GM12865 (cell line): ENCODE measurements around the gene ATOSB.

ENCODE experiments used
- DNase-seq: peaks from one replicate; pipeline ENCODE4 v3.0.0; 2010; ENCODE audit warnings: low read depth
- H3K4me3 ChIP-seq: 2 replicates; pipeline ENCODE4 v1.5.1; 2011; ENCODE audit warnings: mild to moderate bottlenecking, low read depth, low read length, control low read depth
- TF ChIP-seq, protein P1 (sequence below): IDR thresholded peaks from 2 replicates; pipeline ENCODE4 v1.5.1; 2011; ENCODE audit warnings: low read length, control low read depth, low read depth, inconsistent platforms; ENCODE audit not compliant: insufficient read depth; ENCODE audit errors: missing control alignments

Gene ATOSB, protein sequence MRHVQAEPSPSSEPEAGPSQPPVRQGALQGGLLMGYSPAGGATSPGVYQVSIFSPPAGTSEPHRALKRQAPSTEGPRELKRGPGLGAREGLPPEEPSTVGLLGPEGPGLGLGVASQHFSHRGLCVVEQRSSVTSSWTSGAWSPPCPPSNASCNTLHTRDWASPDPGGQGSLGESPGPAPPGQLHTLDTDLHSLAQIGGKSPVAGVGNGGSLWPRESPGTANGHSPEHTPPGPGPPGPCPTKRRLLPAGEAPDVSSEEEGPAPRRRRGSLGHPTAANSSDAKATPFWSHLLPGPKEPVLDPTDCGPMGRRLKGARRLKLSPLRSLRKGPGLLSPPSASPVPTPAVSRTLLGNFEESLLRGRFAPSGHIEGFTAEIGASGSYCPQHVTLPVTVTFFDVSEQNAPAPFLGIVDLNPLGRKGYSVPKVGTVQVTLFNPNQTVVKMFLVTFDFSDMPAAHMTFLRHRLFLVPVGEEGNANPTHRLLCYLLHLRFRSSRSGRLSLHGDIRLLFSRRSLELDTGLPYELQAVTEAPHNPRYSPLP

DNA sequence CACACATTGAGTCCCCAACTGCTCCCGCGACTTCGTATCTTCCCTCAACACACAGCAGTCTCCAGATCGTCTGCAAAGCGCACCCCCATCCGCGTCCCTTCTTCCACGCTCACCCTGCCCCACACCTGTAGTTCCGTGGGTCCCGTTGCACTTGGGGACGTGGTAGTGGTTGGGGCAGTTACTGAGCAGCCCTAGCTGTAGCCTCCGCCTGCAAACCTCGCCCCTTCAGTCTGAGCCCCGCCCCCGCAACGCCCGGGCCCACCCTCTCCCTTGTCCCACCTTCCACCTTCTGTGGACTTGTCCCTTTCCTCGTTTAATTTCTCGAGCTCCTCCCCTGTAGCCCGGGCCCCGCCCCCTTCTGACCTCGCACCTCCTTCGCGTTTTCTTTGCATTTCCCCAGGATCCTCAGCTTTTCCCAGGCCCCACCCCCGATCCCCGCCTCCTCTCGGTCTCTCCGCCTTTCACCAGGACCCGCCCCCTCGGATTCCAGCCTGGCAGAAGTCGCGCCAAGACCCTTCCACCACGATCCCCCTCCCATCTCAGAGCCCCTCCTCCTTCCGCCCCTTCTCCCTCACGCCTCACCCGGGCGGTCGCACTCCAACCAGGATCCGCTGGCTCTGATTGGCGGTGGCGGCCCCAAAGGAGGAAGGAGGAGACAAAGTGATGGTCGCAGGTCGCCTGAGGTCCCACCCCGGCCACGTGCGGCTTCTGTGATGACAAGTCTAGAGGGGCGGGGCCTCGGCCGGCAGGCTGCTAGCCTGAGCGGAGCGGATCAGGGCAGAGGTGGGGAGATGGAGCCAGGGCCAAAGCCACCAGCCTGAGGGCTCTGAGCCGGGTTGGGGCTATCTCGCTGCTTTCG, at the start of gene ATOSB:
ATOSB (minus strand) TSS at position 183 of the 859 bp plus-strand sequence. CDS start 7,588 bp downstream, outside the sequence.
- H3K4me3 ChIP-seq: peak within 1 kb of the TSS; percentile 79
- DNase-seq: peak; percentile 98
- TF ChIP-seq, protein P1, sequence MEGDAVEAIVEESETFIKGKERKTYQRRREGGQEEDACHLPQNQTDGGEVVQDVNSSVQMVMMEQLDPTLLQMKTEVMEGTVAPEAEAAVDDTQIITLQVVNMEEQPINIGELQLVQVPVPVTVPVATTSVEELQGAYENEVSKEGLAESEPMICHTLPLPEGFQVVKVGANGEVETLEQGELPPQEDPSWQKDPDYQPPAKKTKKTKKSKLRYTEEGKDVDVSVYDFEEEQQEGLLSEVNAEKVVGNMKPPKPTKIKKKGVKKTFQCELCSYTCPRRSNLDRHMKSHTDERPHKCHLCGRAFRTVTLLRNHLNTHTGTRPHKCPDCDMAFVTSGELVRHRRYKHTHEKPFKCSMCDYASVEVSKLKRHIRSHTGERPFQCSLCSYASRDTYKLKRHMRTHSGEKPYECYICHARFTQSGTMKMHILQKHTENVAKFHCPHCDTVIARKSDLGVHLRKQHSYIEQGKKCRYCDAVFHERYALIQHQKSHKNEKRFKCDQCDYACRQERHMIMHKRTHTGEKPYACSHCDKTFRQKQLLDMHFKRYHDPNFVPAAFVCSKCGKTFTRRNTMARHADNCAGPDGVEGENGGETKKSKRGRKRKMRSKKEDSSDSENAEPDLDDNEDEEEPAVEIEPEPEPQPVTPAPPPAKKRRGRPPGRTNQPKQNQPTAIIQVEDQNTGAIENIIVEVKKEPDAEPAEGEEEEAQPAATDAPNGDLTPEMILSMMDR: no peak

DNA sequence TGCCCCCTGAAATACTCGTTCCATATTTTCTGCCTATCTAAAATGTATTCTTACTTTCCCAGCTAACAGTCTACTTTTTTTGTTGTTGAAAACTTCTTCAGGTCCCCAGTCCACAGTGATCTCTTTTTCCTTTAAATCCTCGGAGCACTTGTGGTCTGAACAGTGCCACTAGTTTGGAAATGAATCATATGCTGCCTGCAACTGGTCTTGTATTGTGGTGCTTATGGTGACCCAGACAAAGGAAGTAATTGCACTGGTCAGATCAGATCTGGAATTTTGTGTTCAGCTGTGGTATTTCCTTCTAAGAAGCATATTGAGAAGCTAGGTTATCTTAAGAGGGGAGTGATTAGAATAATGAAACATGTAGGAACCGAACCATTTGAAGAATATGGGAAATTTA, 49.0 kb upstream of the ATOSB start:
- peak; percentile 18 for DNase-seq
- TF ChIP-seq, protein P1: no peak
- H3K4me3 ChIP-seq: no peak overlapping the region

DNA sequence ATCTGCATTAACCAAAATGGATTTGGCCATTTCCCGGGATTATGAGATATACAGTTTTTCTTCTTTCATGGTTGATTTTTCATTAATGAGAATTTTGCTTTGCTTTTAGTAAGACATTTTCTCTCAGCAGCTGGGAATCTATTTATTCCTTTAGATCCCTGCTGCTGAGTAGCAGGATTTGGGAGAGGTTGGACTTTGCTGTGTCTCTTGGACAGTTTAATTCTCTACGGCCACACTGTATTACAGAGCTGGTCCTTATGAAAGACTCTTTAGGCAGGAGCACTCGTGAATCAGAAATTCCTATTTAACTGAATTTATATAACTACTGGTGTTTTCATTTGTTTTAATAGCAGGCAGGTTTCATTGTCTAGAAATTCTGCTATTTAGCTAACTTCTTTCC, 47.8 kb upstream of the ATOSB start:
- H3K4me3 ChIP-seq: no peak overlapping the region
- TF ChIP-seq, protein P1: no peak
- no peak for DNase-seq

DNA sequence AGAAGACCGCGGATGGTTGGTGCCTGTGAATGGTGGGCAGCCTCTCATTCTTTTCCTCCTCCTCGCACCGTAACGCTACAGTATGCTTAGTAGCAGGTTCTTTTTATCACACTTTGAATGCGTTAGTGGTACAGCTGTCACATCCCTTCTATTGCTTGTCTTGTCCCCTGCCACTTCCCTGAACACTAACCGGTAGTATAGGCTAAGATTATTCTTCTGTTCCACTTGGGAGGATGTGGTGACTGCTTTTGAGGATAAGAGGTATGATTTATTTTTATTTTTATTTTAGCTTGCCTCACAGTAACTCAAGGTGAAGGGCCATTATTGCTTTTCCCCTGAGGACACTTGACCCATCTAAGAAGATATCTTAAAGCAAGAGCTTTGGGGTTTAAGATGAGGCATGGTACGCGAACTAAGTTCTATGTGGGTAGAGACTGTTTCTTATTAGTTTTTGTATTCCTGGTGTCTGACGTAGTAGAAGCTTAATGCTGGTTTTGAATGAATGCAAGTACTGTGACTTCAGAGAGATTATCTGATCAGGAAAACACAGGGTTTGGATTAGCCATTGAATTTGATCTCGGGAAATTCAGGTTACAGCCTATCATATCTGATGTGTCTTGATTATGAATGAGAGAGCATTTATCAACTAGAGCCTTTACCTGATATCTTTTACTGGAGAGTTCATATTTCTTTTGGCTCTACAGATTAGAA, 47.1 kb upstream of the ATOSB start:
- DNase-seq: no peak
- TF ChIP-seq, protein P1: no peak
- H3K4me3 ChIP-seq: peak overlapping the region; percentile 69

DNA sequence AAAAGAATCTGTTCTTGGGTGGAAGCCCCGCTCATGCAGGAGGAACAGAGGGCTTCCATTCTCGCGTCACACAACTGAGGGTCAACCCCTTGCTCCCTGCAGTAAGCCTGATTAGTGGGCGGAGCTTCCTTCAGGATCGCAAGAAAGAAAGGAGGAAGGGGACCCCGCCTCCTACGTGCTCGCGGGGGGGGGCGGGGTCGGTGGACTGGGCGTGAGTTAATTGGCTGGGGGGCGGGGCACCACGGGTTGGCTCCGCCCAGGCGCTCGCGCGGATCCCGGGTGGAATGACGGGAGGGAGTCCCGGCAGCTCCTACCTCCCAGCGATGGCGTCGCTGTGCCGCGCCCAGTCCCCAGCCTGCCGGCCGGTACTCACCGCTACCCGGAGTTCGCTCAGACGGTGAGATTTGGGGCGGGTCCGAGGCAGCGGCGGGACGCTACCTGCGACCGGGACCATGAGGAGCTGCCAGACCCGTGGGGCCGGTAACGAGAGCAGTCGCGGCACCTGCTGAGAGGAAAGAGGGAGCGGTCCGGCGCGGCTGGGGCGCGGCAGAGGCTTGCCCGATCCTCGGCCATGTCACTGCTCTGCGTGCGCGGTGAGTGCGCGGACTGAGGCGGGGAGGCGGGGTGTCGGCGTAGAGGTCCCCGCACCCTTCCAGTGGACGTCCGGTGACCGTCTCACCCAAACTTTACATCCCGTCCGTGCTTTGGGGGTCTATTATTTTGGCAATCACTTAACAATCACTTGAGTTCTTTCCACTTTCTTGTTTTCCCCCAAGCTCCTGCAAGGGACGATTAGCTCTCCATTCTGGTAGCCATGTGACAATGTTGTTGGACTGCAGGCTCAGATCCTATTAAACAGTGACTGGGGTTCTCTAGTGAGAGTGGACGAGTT, 46.3 kb upstream of the ATOSB start, which contains the start of gene UNC13B:
UNC13B (plus strand) TSS at position 297 of the 892 bp plus-strand sequence; CDS start at position 572, 275 bp downstream.
- DNase-seq: peak; percentile 94
- TF ChIP-seq, protein P1: no peak
- H3K4me3 ChIP-seq: peak within 1 kb of the TSS; percentile 69
